ENCODE measurements around the gene MAF. TPM values are rescaled to one million over a fixed set of nuclear protein-coding genes. Genes with fewer than 3 reads are reported as not detected.

The MAF gene
- total RNA-seq, 1 experiment from 2014 or later = 0.06 TPM

DNA sequence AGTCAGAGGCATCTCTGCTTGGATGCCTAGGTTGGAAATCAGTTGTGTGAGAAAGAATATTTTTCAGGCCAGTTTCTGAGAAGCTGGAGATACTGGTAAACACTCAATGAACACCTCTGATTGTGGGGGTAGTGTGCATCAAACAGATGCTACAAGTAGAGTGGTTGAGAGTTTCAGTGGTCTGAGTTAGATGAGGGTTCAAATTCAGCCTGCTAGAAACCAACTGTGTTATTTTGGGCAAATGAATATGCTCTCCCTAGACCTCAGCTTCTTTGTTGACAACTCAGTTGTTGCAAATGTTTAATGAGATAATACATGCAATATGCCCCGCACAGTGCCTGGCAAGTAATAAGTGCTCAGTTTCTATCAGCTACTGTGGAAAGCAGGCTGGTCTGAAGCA is 25.2 kb upstream of the MAF start:
- no peak overlapping the region for H3K27ac ChIP-seq (ENCODE audit: low read depth, low read length, poor library complexity, severe bottlenecking)
- H3K9me3 ChIP-seq (ENCODE audit: low read depth, low read length, poor library complexity, severe bottlenecking) = peaks cover 3% of the 10 kb centered on the region
- ChIA-PET POLR2A (ENCODE audit: low non-redundant PET) (no interaction called here), CTCF (no interaction called here)
- H3K4me3 ChIP-seq (ENCODE audit: low read depth, low read length, poor library complexity, severe bottlenecking) = no peak overlapping the region
- no peaks in the 10 kb centered on the region for H3K4me1 ChIP-seq (ENCODE audit: insufficient read depth, low read length, poor library complexity, severe bottlenecking)
- intact Hi-C loops (cut with micrococcal nuclease; ENCODE audit: unreplicated experiment) = no loop called here
- peaks cover 17% of the 10 kb centered on the region for H3K27me3 ChIP-seq (replicated peaks; ENCODE audit: insufficient read depth, low read depth, low read length, poor library complexity)
- no TSS peak for BruUV-seq (replicated peaks)
- H3K36me3 ChIP-seq (ENCODE audit: insufficient read depth, low read length, poor library complexity, severe bottlenecking) = no peaks in the 10 kb centered on the region
- TF ChIP-seq, protein P1, sequence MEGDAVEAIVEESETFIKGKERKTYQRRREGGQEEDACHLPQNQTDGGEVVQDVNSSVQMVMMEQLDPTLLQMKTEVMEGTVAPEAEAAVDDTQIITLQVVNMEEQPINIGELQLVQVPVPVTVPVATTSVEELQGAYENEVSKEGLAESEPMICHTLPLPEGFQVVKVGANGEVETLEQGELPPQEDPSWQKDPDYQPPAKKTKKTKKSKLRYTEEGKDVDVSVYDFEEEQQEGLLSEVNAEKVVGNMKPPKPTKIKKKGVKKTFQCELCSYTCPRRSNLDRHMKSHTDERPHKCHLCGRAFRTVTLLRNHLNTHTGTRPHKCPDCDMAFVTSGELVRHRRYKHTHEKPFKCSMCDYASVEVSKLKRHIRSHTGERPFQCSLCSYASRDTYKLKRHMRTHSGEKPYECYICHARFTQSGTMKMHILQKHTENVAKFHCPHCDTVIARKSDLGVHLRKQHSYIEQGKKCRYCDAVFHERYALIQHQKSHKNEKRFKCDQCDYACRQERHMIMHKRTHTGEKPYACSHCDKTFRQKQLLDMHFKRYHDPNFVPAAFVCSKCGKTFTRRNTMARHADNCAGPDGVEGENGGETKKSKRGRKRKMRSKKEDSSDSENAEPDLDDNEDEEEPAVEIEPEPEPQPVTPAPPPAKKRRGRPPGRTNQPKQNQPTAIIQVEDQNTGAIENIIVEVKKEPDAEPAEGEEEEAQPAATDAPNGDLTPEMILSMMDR (conservative IDR thresholded peaks at IDR 0.05; ENCODE audit: low read depth, low read length) = no peak
- TF ChIP-seq EZH2 (IDR thresholded peaks at IDR 0.05; ENCODE audit: borderline replicate concordance, low read depth, low read length, poor library complexity, severe bottlenecking) = no peak
- no peak for DNase-seq (ENCODE audit: low spot score)

DNA sequence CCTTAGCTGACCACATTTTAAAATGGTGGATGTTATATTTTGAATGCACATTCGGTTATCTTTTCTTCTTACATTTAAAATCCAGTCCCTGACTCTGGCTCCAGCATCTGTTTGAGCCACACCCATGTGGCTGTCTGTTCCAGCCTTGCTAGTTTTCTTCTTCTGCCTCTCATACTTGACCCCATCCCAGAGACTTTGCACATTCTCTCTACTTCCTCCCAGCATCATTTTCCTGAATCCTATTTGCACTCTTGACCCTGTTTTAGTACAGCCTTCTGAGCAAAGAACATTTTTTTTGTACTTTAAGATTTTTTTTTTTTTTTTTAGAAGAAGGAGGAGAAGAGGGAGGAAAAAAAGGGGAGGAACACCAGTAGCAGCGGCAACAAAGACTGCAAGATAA is 23.3 kb upstream of the MAF start:
- H3K36me3 ChIP-seq (ENCODE audit: insufficient read depth, low read length, poor library complexity, severe bottlenecking) = no peaks in the 10 kb centered on the region
- BruUV-seq (replicated peaks) = no TSS peak
- intact Hi-C loops (cut with micrococcal nuclease; ENCODE audit: unreplicated experiment) = no loop called here
- no peak for DNase-seq (ENCODE audit: low spot score)
- H3K27me3 ChIP-seq (replicated peaks; ENCODE audit: insufficient read depth, low read depth, low read length, poor library complexity) = peaks cover 17% of the 10 kb centered on the region
- H3K4me1 ChIP-seq (ENCODE audit: insufficient read depth, low read length, poor library complexity, severe bottlenecking) = no peaks in the 10 kb centered on the region
- no peak overlapping the region for H3K27ac ChIP-seq (ENCODE audit: low read depth, low read length, poor library complexity, severe bottlenecking)
- H3K9me3 ChIP-seq (ENCODE audit: low read depth, low read length, poor library complexity, severe bottlenecking) = peaks cover under 1% of the 10 kb centered on the region
- ChIA-PET POLR2A (ENCODE audit: low non-redundant PET) (no interaction called here), CTCF (no interaction called here)
- no peak overlapping the region for H3K4me3 ChIP-seq (ENCODE audit: low read depth, low read length, poor library complexity, severe bottlenecking)
- TF ChIP-seq, protein P1 (conservative IDR thresholded peaks at IDR 0.05; ENCODE audit: low read depth, low read length) = no peak
- no peak for TF ChIP-seq EZH2 (IDR thresholded peaks at IDR 0.05; ENCODE audit: borderline replicate concordance, low read depth, low read length, poor library complexity, severe bottlenecking)

DNA sequence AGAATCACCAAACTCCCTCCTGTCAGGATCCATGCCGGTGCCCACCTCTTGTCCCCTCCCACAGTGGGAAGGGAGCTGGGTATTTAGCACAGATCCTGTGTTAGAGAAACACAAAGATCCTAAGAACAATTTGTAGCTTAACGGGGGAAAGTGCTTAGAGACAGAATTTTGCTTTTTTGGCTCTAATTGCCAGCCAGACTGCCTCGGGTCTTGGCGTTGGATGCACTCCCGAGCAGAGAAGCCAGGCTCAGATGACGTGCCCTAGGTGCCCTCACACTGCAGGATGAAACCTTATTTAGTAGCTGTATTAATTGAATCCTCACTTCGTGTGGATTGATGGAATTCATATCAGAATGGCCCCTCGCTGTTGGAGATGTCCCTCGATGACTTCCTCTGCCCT is 22.5 kb upstream of the MAF start:
- Histone ChIP-seq H3K4me3 (ENCODE audit: low read depth, low read length, poor library complexity, severe bottlenecking) (no peak overlapping the region), H3K27me3 (replicated peaks; ENCODE audit: insufficient read depth, low read depth, low read length, poor library complexity) (peaks cover 17% of the 10 kb centered on the region), H3K4me1 (ENCODE audit: insufficient read depth, low read length, poor library complexity, severe bottlenecking) (no peaks in the 10 kb centered on the region), H3K27ac (ENCODE audit: low read depth, low read length, poor library complexity, severe bottlenecking) (no peak overlapping the region), H3K36me3 (ENCODE audit: insufficient read depth, low read length, poor library complexity, severe bottlenecking) (no peaks in the 10 kb centered on the region), H3K9me3 (ENCODE audit: low read depth, low read length, poor library complexity, severe bottlenecking) (no peaks in the 10 kb centered on the region)
- ChIA-PET CTCF (no interaction called here), POLR2A (ENCODE audit: low non-redundant PET) (no interaction called here)
- intact Hi-C loops (cut with micrococcal nuclease; ENCODE audit: unreplicated experiment) = no loop called here
- no peak for TF ChIP-seq EZH2 (IDR thresholded peaks at IDR 0.05; ENCODE audit: borderline replicate concordance, low read depth, low read length, poor library complexity, severe bottlenecking)
- TF ChIP-seq, protein P1 (conservative IDR thresholded peaks at IDR 0.05; ENCODE audit: low read depth, low read length) = no peak
- BruUV-seq (replicated peaks) = no TSS peak
- no peak for DNase-seq (ENCODE audit: low spot score)

Data from A673 (cell line).